SK-N-SH (cell line): ENCODE measurements around the gene NIBAN1. TPM values are rescaled to one million over a fixed set of nuclear protein-coding genes. Genes with fewer than 3 reads are reported as not detected.

Experiments
- CTCF ChIA-PET: fragments of 300-600, 350-600 bp; formaldehyde crosslinking; extraction: SDS; loops from one replicate; lab custom pipeline; 2021; lab: Yijun Ruan, JAX
- POLR2A ChIA-PET: fragments of 350-600 bp; sonication (Branson Sonifier 250); formaldehyde crosslinking; extraction: SDS; loops from one replicate; lab custom pipeline; 2020; ENCODE audit warnings: antibody characterized with exemption, inconsistent platforms; lab: Yijun Ruan, JAX
- DNase-seq: peaks from one replicate; pipeline ENCODE4 v3.0.0; 2012
- H2AFZ ChIP-seq: fragments of 200-600 bp; sonication (generic); 2 replicates; pipeline ENCODE4 v1.8.1; 2016; ENCODE audit warnings: antibody characterized with exemption, mild to moderate bottlenecking, low read depth
- H3F3A ChIP-seq: fragments of 200-600 bp; sonication (generic); replicated peaks from 2 replicates; pipeline ENCODE3; 2016; ENCODE audit warnings: antibody characterized with exemption, mild to moderate bottlenecking; ENCODE audit not compliant: insufficient read depth
- H3K27ac ChIP-seq, 2 experiments: fragments of 200-500 bp in 1 of 2; fragments of 200-600 bp in 1 of 2; sonication (Bioruptor generic) in 1 of 2; sonication (generic), shearing (Covaris generic) in 1 of 2; 2 replicates each; pipeline versions ENCODE4 v1.5.1 to v1.6.1; 2014 to 2016; ENCODE audit warnings: low read depth in 2 of 2, inconsistent platforms in 1 of 2, low read length in 1 of 2, mild to moderate bottlenecking in 1 of 2, mixed read lengths in 1 of 2
- H3K27me3 ChIP-seq: fragments of 200-600 bp; sonication (generic), shearing (Covaris generic); 2 replicates; pipeline ENCODE4 v1.6.1; 2016; ENCODE audit warnings: mixed run types; ENCODE audit not compliant: insufficient read depth
- H3K36me3 ChIP-seq, 2 experiments: fragments of 200-500 bp in 1 of 2; fragments of 200-600 bp in 1 of 2; sonication (Bioruptor generic) in 1 of 2; sonication (generic) in 1 of 2; replicated peaks in 1 of 2; 2 replicates each; pipeline versions ENCODE3 to v1.5.1; 2014 to 2016; ENCODE audit warnings: low read length in 1 of 2, mild to moderate bottlenecking in 1 of 2; ENCODE audit not compliant: insufficient read depth in 2 of 2, control insufficient read depth in 1 of 2
- H3K4me1 ChIP-seq, 2 experiments: fragments of 200-500 bp in 1 of 2; fragments of 200-600 bp in 1 of 2; sonication (Bioruptor generic) in 1 of 2; sonication (generic), shearing (Covaris generic) in 1 of 2; 2 replicates each; pipeline versions ENCODE4 v1.5.1 to v1.6.1; 2014 to 2016; ENCODE audit warnings: low read depth in 1 of 2, low read length in 1 of 2, mixed run types in 1 of 2; ENCODE audit not compliant: insufficient read depth in 2 of 2, control insufficient read depth in 1 of 2
- H3K4me2 ChIP-seq: fragments of 200-600 bp; sonication (generic), shearing (Covaris generic); 2 replicates; pipeline ENCODE4 v1.6.1; 2017; ENCODE audit warnings: mixed run types
- H3K4me3 ChIP-seq, 2 experiments: fragments of 200-500 bp in 1 of 2; fragments of 200-600 bp in 1 of 2; sonication (Bioruptor generic) in 1 of 2; sonication (generic), shearing (Covaris generic) in 1 of 2; 2 replicates each; pipeline versions ENCODE4 v1.5.1 to v1.8.1; 2014 to 2016; ENCODE audit warnings: low read depth in 2 of 2, inconsistent platforms in 1 of 2, low read length in 1 of 2, mild to moderate bottlenecking in 1 of 2, mixed read lengths in 1 of 2, moderate library complexity in 1 of 2
- H3K79me2 ChIP-seq: fragments of 200-600 bp; sonication (generic); 2 replicates; pipeline ENCODE4 v1.8.1; 2017; ENCODE audit warnings: mild to moderate bottlenecking; ENCODE audit not compliant: insufficient read depth
- H3K9ac ChIP-seq: fragments of 200-600 bp; sonication (generic); 2 replicates; pipeline ENCODE4 v1.6.1; 2017; ENCODE audit warnings: mixed run types
- H3K9me2 ChIP-seq: fragments of 200-600 bp; sonication (generic); 2 replicates; pipeline ENCODE4 v1.6.1; 2017; ENCODE audit warnings: mixed run types
- H3K9me3 ChIP-seq: fragments of 200-600 bp; sonication (generic); 2 replicates; pipeline ENCODE4 v1.6.1; 2017; ENCODE audit warnings: mixed run types, mild to moderate bottlenecking, moderate library complexity
- H4K20me1 ChIP-seq: fragments of 200-600 bp; sonication (generic); 2 replicates; pipeline ENCODE4 v1.6.1; 2017; ENCODE audit warnings: mild to moderate bottlenecking, mixed run types; ENCODE audit not compliant: insufficient read depth
- CHD2 ChIP-seq: fragments of 150-350 bp; IDR thresholded peaks from 2 replicates; pipeline ENCODE4 v1.6.1; 2018; ENCODE audit warnings: low read length; ENCODE audit not compliant: partially characterized antibody
- EP300 ChIP-seq, 2 experiments: IDR thresholded peaks; 2 replicates each; pipeline versions ENCODE4 v1.4.0 to v1.6.1; 2012; ENCODE audit warnings: borderline replicate concordance in 1 of 2, low read depth in 1 of 2, low read length in 1 of 2
- EZH2phosphoT487 ChIP-seq: fragments of 200-600 bp; sonication (generic); IDR thresholded peaks from 2 replicates; pipeline ENCODE4 v1.6.1; 2017; ENCODE audit warnings: low read depth, mixed run types, mild to moderate bottlenecking, antibody characterized with exemption, moderate library complexity, borderline replicate concordance
- FOSL2 ChIP-seq: IDR thresholded peaks from 2 replicates; pipeline ENCODE4 v1.4.0; 2012; ENCODE audit warnings: low read depth, mild to moderate bottlenecking, moderate library complexity, borderline replicate concordance
- NRF1 ChIP-seq: IDR thresholded peaks from 2 replicates; pipeline ENCODE4 v1.6.1; 2012; ENCODE audit warnings: low read depth, mild to moderate bottlenecking, low read length
- RCOR1 ChIP-seq: fragments of 150-350 bp; IDR thresholded peaks from 2 replicates; pipeline ENCODE4 v1.6.1; 2017; ENCODE audit warnings: antibody characterized with exemption, low read length
- RFX5 ChIP-seq: IDR thresholded peaks from 2 replicates; pipeline ENCODE4 v1.6.1; 2012; ENCODE audit warnings: mild to moderate bottlenecking, improper control_type of control experiment, low read length
- RXRA ChIP-seq: IDR thresholded peaks from 2 replicates; pipeline ENCODE4 v1.4.0; 2012; ENCODE audit warnings: low read depth, mild to moderate bottlenecking, borderline replicate concordance
- SMC3 ChIP-seq: IDR thresholded peaks from 2 replicates; pipeline ENCODE4 v1.6.1; 2012; ENCODE audit warnings: low read depth, low read length, improper control_type of control experiment
- WGBS: methylation state at CpG from one replicate; pipeline ENCODE4 v1.1.6; 2017; ENCODE audit warnings: low lambda C conversion rate; 5-methylcytosine and 5-hydroxymethylcytosine counted together
- polyA plus RNA-seq, 3 experiments: library from polyadenylated mRNA; depleted of rRNA; stranded (reverse); fragments of >200 nt; gene quantifications; 2 replicates each; pipeline ENCODE4 v1.2.3, GENCODE V29; 2012
- TF ChIP-seq, protein P1 (sequence below): fragments of 150-350 bp; IDR thresholded peaks from 2 replicates; pipeline ENCODE4 v1.6.1; 2016; ENCODE audit warnings: mild to moderate bottlenecking, low read depth, low read length
- TF ChIP-seq, protein P2 (sequence below): IDR thresholded peaks from 2 replicates; pipeline ENCODE4 v1.4.0; 2012; ENCODE audit warnings: low read depth, borderline replicate concordance
- TF ChIP-seq, protein P3 (sequence below): IDR thresholded peaks from 2 replicates; pipeline ENCODE4 v1.6.1; 2012; ENCODE audit warnings: mild to moderate bottlenecking, low read depth, low read length, moderate library complexity
- TF ChIP-seq, protein P4 (sequence below): IDR thresholded peaks from 2 replicates; pipeline ENCODE4; 2012

The NIBAN1 gene
- polyA plus RNA-seq, 1 of the 3 experiments (the other 2 are of a cell fraction) = 23.9 TPM

DNA sequence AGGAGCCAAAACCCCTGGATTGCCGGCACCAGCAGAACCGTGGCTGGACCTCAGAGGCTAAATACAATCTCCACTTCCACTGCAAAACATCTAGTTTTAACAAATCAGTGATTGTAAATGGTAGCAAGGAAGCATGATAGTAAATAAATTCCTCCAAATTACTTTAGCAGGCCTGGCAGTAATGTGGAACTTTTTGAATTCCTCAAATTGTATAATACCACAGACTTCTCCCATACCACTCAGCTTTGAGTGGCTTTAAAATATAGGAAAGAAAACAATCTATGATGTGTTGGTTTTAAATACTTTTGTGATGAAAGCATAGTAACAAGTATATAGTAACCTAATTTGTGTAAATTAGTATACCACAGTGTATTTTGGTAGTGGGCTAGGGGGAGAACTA lies 34.1 kb downstream of the NIBAN1 start:
- H3K9ac ChIP-seq = no peak overlapping the region
- POLR2A ChIA-PET = no interaction called here
- no peak overlapping the region for H2AFZ ChIP-seq
- CTCF ChIA-PET = no interaction called here
- H3K36me3 ChIP-seq = peaks cover 0 to 5% of the 10 kb centered on the region in 2 experiments
- H3K4me3 ChIP-seq = no peak overlapping the region
- TF ChIP-seq, protein P1, sequence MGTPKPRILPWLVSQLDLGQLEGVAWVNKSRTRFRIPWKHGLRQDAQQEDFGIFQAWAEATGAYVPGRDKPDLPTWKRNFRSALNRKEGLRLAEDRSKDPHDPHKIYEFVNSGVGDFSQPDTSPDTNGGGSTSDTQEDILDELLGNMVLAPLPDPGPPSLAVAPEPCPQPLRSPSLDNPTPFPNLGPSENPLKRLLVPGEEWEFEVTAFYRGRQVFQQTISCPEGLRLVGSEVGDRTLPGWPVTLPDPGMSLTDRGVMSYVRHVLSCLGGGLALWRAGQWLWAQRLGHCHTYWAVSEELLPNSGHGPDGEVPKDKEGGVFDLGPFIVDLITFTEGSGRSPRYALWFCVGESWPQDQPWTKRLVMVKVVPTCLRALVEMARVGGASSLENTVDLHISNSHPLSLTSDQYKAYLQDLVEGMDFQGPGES = no peak
- TF ChIP-seq, all 33 proteins: peak for 0
- no peak for DNase-seq
- peak overlapping the region in 1 of 2 experiments; percentile 54; a peak in 1 of 4 replicates for H3K27ac ChIP-seq
- H3K4me2 ChIP-seq = no peak overlapping the region
- no peaks in the 10 kb centered on the region for H3K9me2 ChIP-seq
- no CpG with 5 or more reads among the region's 2 CpGs for WGBS
- H4K20me1 ChIP-seq = no peaks in the 10 kb centered on the region; the same call in 1 of the 2 replicates
- H3K4me1 ChIP-seq = peaks cover 0 to 6% of the 10 kb centered on the region in 2 experiments; a peak in 2 of 4 replicates
- H3K27me3 ChIP-seq = no peaks in the 10 kb centered on the region
- no peaks in the 10 kb centered on the region for H3K9me3 ChIP-seq
- no peaks in the 10 kb centered on the region for H3F3A ChIP-seq
- H3K79me2 ChIP-seq = no peaks in the 10 kb centered on the region

DNA sequence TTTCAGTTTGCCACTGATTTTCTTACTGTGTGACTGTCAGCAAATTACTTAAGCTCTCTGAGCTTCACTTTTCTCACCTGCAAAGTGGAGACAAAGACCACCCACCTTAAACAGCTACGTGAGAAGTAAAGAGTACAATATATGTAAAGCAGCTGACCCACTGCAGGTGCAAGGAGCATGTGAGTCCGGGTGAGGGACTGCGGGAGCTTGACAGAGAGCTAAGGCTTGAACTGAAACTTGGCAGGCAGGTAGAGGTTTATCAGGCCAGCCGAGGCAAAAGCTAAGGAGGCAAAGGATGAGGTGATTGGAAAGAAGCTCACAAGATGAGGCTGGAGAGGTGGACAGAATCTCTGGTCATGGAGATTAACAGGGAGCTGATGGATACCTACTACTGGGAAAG lies 36.6 kb downstream of the NIBAN1 start:
- no peak overlapping the region for H3K4me2 ChIP-seq
- H3K9me2 ChIP-seq = no peaks in the 10 kb centered on the region
- H3K79me2 ChIP-seq = no peaks in the 10 kb centered on the region
- no peaks in the 10 kb centered on the region; the same call in 1 of the 2 replicates for H4K20me1 ChIP-seq
- CTCF ChIA-PET = no interaction called here
- no peak overlapping the region for H3K4me3 ChIP-seq
- H3K27me3 ChIP-seq = no peaks in the 10 kb centered on the region
- H3F3A ChIP-seq = no peaks in the 10 kb centered on the region
- POLR2A ChIA-PET = no interaction called here
- H2AFZ ChIP-seq = no peak overlapping the region
- H3K9me3 ChIP-seq = no peaks in the 10 kb centered on the region
- no peak overlapping the region for H3K27ac ChIP-seq
- no peak for DNase-seq
- no peak overlapping the region for H3K9ac ChIP-seq
- 73% methylated on average over 4 of the region's 4 CpGs for WGBS
- TF ChIP-seq FOSL2 (no peak), EP300 (IDR thresholded peaks at IDR 0.05; ENCODE audit: borderline replicate concordance in 1 of 2, low read depth in 1 of 2, low read length in 1 of 2) (no peak), RFX5 (no peak), RXRA (no peak), RCOR1 (no peak), NRF1 (no peak), CHD2 (no peak), EZH2phosphoT487 (no peak), SMC3 (no peak)
- TF ChIP-seq, protein P2, sequence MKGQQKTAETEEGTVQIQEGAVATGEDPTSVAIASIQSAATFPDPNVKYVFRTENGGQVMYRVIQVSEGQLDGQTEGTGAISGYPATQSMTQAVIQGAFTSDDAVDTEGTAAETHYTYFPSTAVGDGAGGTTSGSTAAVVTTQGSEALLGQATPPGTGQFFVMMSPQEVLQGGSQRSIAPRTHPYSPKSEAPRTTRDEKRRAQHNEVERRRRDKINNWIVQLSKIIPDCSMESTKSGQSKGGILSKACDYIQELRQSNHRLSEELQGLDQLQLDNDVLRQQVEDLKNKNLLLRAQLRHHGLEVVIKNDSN = no peak
- TF ChIP-seq, protein P3, sequence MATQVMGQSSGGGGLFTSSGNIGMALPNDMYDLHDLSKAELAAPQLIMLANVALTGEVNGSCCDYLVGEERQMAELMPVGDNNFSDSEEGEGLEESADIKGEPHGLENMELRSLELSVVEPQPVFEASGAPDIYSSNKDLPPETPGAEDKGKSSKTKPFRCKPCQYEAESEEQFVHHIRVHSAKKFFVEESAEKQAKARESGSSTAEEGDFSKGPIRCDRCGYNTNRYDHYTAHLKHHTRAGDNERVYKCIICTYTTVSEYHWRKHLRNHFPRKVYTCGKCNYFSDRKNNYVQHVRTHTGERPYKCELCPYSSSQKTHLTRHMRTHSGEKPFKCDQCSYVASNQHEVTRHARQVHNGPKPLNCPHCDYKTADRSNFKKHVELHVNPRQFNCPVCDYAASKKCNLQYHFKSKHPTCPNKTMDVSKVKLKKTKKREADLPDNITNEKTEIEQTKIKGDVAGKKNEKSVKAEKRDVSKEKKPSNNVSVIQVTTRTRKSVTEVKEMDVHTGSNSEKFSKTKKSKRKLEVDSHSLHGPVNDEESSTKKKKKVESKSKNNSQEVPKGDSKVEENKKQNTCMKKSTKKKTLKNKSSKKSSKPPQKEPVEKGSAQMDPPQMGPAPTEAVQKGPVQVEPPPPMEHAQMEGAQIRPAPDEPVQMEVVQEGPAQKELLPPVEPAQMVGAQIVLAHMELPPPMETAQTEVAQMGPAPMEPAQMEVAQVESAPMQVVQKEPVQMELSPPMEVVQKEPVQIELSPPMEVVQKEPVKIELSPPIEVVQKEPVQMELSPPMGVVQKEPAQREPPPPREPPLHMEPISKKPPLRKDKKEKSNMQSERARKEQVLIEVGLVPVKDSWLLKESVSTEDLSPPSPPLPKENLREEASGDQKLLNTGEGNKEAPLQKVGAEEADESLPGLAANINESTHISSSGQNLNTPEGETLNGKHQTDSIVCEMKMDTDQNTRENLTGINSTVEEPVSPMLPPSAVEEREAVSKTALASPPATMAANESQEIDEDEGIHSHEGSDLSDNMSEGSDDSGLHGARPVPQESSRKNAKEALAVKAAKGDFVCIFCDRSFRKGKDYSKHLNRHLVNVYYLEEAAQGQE = no peak
- TF ChIP-seq, protein P4, sequence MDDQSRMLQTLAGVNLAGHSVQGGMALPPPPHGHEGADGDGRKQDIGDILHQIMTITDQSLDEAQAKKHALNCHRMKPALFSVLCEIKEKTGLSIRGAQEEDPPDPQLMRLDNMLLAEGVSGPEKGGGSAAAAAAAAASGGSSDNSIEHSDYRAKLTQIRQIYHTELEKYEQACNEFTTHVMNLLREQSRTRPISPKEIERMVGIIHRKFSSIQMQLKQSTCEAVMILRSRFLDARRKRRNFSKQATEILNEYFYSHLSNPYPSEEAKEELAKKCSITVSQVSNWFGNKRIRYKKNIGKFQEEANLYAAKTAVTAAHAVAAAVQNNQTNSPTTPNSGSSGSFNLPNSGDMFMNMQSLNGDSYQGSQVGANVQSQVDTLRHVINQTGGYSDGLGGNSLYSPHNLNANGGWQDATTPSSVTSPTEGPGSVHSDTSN = no peak
- H3K4me1 ChIP-seq = peaks cover 0 to 6% of the 10 kb centered on the region in 2 experiments; a peak in 2 of 4 replicates
- no peaks in the 10 kb centered on the region for H3K36me3 ChIP-seq
